GM18907 (cell line): ENCODE measurements around the gene SRSF12.
"Not testable (repeated sequence)": the region's sequence is repeated elsewhere in the genome, so short reads cannot be mapped to it uniquely, and the experiment has no call there.

Experiments used
- ATAC-seq: cut with Tn5 transposase; IDR thresholded peaks from one replicate; pipeline ENCODE4 v1.9.1; 2021; ENCODE audit warnings: mild to moderate bottlenecking, moderate library complexity; ENCODE audit not compliant: unreplicated experiment

Gene SRSF12

GRCh38 chr6:89073014-89073620 is 44.8 kb downstream of the SRSF12 start:
- ATAC-seq = no peak

- ATAC-seq = no peak
Observed at GRCh38 chr6:89071036-89071435, 46.8 kb downstream of the SRSF12 start.

- no peak for ATAC-seq
Observed at GRCh38 chr6:89069536-89070163, 48.2 kb downstream of the SRSF12 start.

GRCh38 chr6:89068695-89069094 is 49.2 kb downstream of the SRSF12 start:
- no peak for ATAC-seq

GRCh38 chr6:89067796-89068195 is 50.1 kb downstream of the SRSF12 start:
- no peak for ATAC-seq

GRCh38 chr6:89066940-89067646 is 50.8 kb downstream of the SRSF12 start:
- no peak for ATAC-seq

- not testable (repeated sequence) for ATAC-seq
Observed at GRCh38 chr6:89066121-89066520, 51.8 kb downstream of the SRSF12 start.

GRCh38 chr6:89064931-89065330 is 52.9 kb downstream of the SRSF12 start:
- not testable (repeated sequence) for ATAC-seq

GRCh38 chr6:89063881-89064280 is 54.0 kb downstream of the SRSF12 start:
- no peak for ATAC-seq

GRCh38 chr6:89059227-89059626 is 58.6 kb downstream of the SRSF12 start:
- ATAC-seq = no peak

GRCh38 chr6:89058627-89059026 is 59.2 kb downstream of the SRSF12 start:
- ATAC-seq = no peak

GRCh38 chr6:89057759-89058158 is 60.1 kb downstream of the SRSF12 start:
- no peak for ATAC-seq

- no peak for ATAC-seq
Observed at GRCh38 chr6:89054208-89054607, 63.7 kb downstream of the SRSF12 start.

GRCh38 chr6:89051676-89052075 is 66.2 kb downstream of the SRSF12 start:
- ATAC-seq = no peak

- no peak for ATAC-seq
Observed at GRCh38 chr6:89050697-89051096, 67.2 kb downstream of the SRSF12 start.

GRCh38 chr6:89050155-89050554 is 67.7 kb downstream of the SRSF12 start:
- no peak for ATAC-seq

GRCh38 chr6:89048985-89049384 is 68.9 kb downstream of the SRSF12 start:
- ATAC-seq = no peak

GRCh38 chr6:89048288-89048923 is 69.5 kb downstream of the SRSF12 start:
- no peak for ATAC-seq

GRCh38 chr6:89047473-89047872 is 70.4 kb downstream of the SRSF12 start:
- ATAC-seq = no peak
